SU-DHL-6 (cell line): ENCODE results near the gene MYB.
"Not testable (repeated sequence)": the region's sequence is repeated elsewhere in the genome, so short reads cannot be mapped to it uniquely, and the experiment has no call there.

ENCODE experiments used
- CTCF ChIP-seq: fragments of 200-600 bp; sonication (generic); IDR thresholded peaks from one replicate; pipeline ENCODE4 v1.5.1; 2017; ENCODE audit warnings: antibody characterized with exemption, mild to moderate bottlenecking, low read length, moderate library complexity; ENCODE audit not compliant: insufficient read depth, poor library complexity, severe bottlenecking
- EZH2phosphoT487 ChIP-seq: fragments of 200-600 bp; sonication (generic), shearing (Covaris generic); conservative IDR thresholded peaks from 2 replicates; pipeline ENCODE4 v1.6.1; 2018; ENCODE audit warnings: mild to moderate bottlenecking, antibody characterized with exemption, low read length, moderate library complexity, mixed read lengths

- not testable (repeated sequence) for TF ChIP-seq CTCF, EZH2phosphoT487
Measured at GRCh38 chr6:135154125-135154524, 27.0 kb upstream of the MYB start.
